Erythroblast (primary cell): ENCODE results near the gene ZBTB7C.

Experiments used
- GATA1 ChIP-seq: IDR thresholded peaks from 2 replicates; pipeline ENCODE4 v1.6.1; 2011; ENCODE audit warnings: low read depth, mild to moderate bottlenecking, control low read depth, low read length, moderate library complexity
- POLR2A ChIP-seq: IDR thresholded peaks from 2 replicates; pipeline ENCODE4 v1.6.1; 2011; ENCODE audit warnings: mild to moderate bottlenecking, low read length

- TF ChIP-seq POLR2A (no peak), GATA1 (no peak)
Observed at GRCh38 chr18:47997338-47997780, 411.8 kb downstream of the ZBTB7C start.
